GM15510 (cell line): Measurements from ENCODE around the gene ITIH5.

Source experiments
- POLR2A ChIP-seq: IDR thresholded peaks from 3 replicates; pipeline ENCODE4 v1.6.1; 2011; ENCODE audit warnings: borderline replicate concordance; ENCODE audit not compliant: insufficient read length; ENCODE audit errors: extremely low read depth

The ITIH5 gene

GRCh38 chr10:7696545-7696944 is 29.8 kb upstream of the ITIH5 start:
- TF ChIP-seq POLR2A: no peak

GRCh38 chr10:7689591-7689990 is 22.8 kb upstream of the ITIH5 start:
- no peak for TF ChIP-seq POLR2A

GRCh38 chr10:7687228-7687907 is 20.6 kb upstream of the ITIH5 start:
- no peak for TF ChIP-seq POLR2A

- TF ChIP-seq POLR2A: no peak
Measured at GRCh38 chr10:7686351-7687171, 19.8 kb upstream of the ITIH5 start.

- TF ChIP-seq POLR2A: no peak
Measured at GRCh38 chr10:7679256-7679655, 12.5 kb upstream of the ITIH5 start.

GRCh38 chr10:7672341-7673134 is 5.8 kb upstream of the ITIH5 start:
- TF ChIP-seq POLR2A: no peak

- no peak for TF ChIP-seq POLR2A
Measured at GRCh38 chr10:7670157-7670556, 3.4 kb upstream of the ITIH5 start.

- no peak for TF ChIP-seq POLR2A
Measured at GRCh38 chr10:7667262-7668141, 736 bp upstream of the ITIH5 start.

GRCh38 chr10:7665767-7666166 is 999 bp downstream of the ITIH5 start:
- TF ChIP-seq POLR2A: no peak

- TF ChIP-seq POLR2A: no peak
Measured at GRCh38 chr10:7664707-7665106, 2.1 kb downstream of the ITIH5 start.

GRCh38 chr10:7662522-7662921 is 4.2 kb downstream of the ITIH5 start:
- no peak for TF ChIP-seq POLR2A

- no peak for TF ChIP-seq POLR2A
Measured at GRCh38 chr10:7659560-7659959, 7.2 kb downstream of the ITIH5 start.

GRCh38 chr10:7657552-7657951 is 9.2 kb downstream of the ITIH5 start:
- TF ChIP-seq POLR2A: no peak

GRCh38 chr10:7651853-7652470 is 14.8 kb downstream of the ITIH5 start:
- TF ChIP-seq POLR2A: no peak
